K562 (cell line): ENCODE data around the gene KIFC3. TPM values are rescaled to one million over a fixed set of nuclear protein-coding genes. Genes with fewer than 3 reads are reported as not detected.

Experiments used
- ARNT ChIP-seq, 2 experiments: fragments of 450-650 bp; IDR thresholded peaks; 2 replicates each; pipeline ENCODE4 v1.6.1; 2016; ENCODE audit warnings: mild to moderate bottlenecking in 1 of 2
- BCOR ChIP-seq: fragments of 450-650 bp; IDR thresholded peaks from 2 replicates; pipeline ENCODE4 v1.6.1; 2016
- BDP1 ChIP-seq: IDR thresholded peaks from 3 replicates; pipeline ENCODE4 v1.6.1; 2011; ENCODE audit not compliant: insufficient read length, insufficient read depth
- CBFA2T3 ChIP-seq: fragments of 450-650 bp; IDR thresholded peaks from 2 replicates; pipeline ENCODE4 v1.6.1; 2017
- CBFB ChIP-seq: sonication (generic); formaldehyde crosslinking; IDR thresholded peaks from 2 replicates; pipeline ENCODE4 v1.4.0; 2020; ENCODE audit warnings: mild to moderate bottlenecking, missing genetic modification reagents
- CC2D1A ChIP-seq: fragments of 450-650 bp; IDR thresholded peaks from 2 replicates; pipeline ENCODE4 v1.6.1; 2017; ENCODE audit warnings: mild to moderate bottlenecking
- CCNT2 ChIP-seq: IDR thresholded peaks from 2 replicates; pipeline ENCODE4 v1.6.1; 2011; ENCODE audit warnings: borderline replicate concordance, low read depth, mild to moderate bottlenecking, moderate library complexity, mixed read lengths, low read length; ENCODE audit not compliant: insufficient read length; ENCODE audit errors: extremely low read depth
- CSDE1 ChIP-seq, 2 experiments: fragments of 450-650 bp; IDR thresholded peaks; 2 replicates each; pipeline ENCODE4 v1.6.1; 2016; ENCODE audit warnings: mild to moderate bottlenecking in 1 of 2
- GABPA ChIP-seq: fragments of 200-800 bp; sonication (Bioruptor generic); conservative IDR thresholded peaks from 2 replicates; pipeline ENCODE4 v1.6.1; 2016; ENCODE audit warnings: low read depth, missing genetic modification characterization, missing compliant biosample characterization
- KDM4B ChIP-seq, 2 experiments: fragments of 450-650 bp in 1 of 2; sonication (generic) in 1 of 2; IDR thresholded peaks; 2 replicates each; pipeline ENCODE4 v1.6.1; 2016 to 2017; ENCODE audit warnings: borderline replicate concordance in 2 of 2, antibody characterized with exemption in 1 of 2, low read depth in 1 of 2, mild to moderate bottlenecking in 1 of 2
- NFE2L1 ChIP-seq: fragments of 450-650 bp; IDR thresholded peaks from 2 replicates; pipeline ENCODE4 v1.6.1; 2016; ENCODE audit warnings: missing genetic modification characterization, low read depth, mild to moderate bottlenecking, missing compliant biosample characterization, moderate library complexity, borderline replicate concordance
- NR2C2 ChIP-seq, 2 experiments: fragments of 200-800 bp in 1 of 2; sonication (Bioruptor generic) in 1 of 2; sonication (generic) in 1 of 2; formaldehyde crosslinking in 1 of 2; IDR thresholded peaks; 2 replicates each; pipeline versions ENCODE4 v1.6.1 to v1.8.0; 2016 to 2022; ENCODE audit warnings: mild to moderate bottlenecking in 1 of 2, missing compliant biosample characterization in 1 of 2, missing genetic modification characterization in 1 of 2, missing genetic modification reagents in 1 of 2
- PCBP2 ChIP-seq: fragments of 200-400 bp; formaldehyde crosslinking; IDR thresholded peaks from 2 replicates; pipeline ENCODE4 v1.6.1; 2018; ENCODE audit warnings: low read length, low read depth, mild to moderate bottlenecking, moderate library complexity; ENCODE audit not compliant: poor library complexity, severe bottlenecking
- PRMT5 ChIP-seq: sonication (generic); formaldehyde crosslinking; IDR thresholded peaks from 2 replicates; pipeline ENCODE4 v1.5.0; 2020; ENCODE audit warnings: missing genetic modification reagents
- SP1 ChIP-seq: sonication (generic); formaldehyde crosslinking; IDR thresholded peaks from 2 replicates; pipeline ENCODE4 v1.8.1; 2022; ENCODE audit warnings: mild to moderate bottlenecking, missing genetic modification reagents
- TRIM24 ChIP-seq, 2 experiments: fragments of 450-650 bp; IDR thresholded peaks; 2 replicates each; pipeline ENCODE4 v1.6.1; 2016
- ZNF212 ChIP-seq: fragments of 450-650 bp; formaldehyde crosslinking; IDR thresholded peaks from 2 replicates; pipeline ENCODE4 v1.4.0; 2020; ENCODE audit warnings: mild to moderate bottlenecking
- ZNF263 ChIP-seq: sonication (generic); formaldehyde crosslinking; IDR thresholded peaks from 2 replicates; pipeline ENCODE4 v1.8.0; 2022; ENCODE audit warnings: mild to moderate bottlenecking, missing genetic modification reagents, borderline replicate concordance
- polyA plus RNA-seq, 8 experiments: library from polyadenylated mRNA; depleted of rRNA in 4 of 8; stranded (reverse) in 5 of 8; unstranded in 3 of 8; fragments of >200 nt; fragmentation: Nextera tagmentation in 2 of 8; fragmentation: Illumina TruSeq in 1 of 8; extraction: Ambion mirVana in 2 of 8; extraction: Trizol in 1 of 8; gene quantifications; 2 replicates each; pipeline versions ENCODE4 v1.2.1 to v1.2.3, GENCODE V29; 2011 to 2014; ENCODE audit warnings: inconsistent platforms in 1 of 8, missing spikeins in 1 of 8
- total RNA-seq, 7 experiments: library from RNA; depleted of rRNA in 6 of 7; stranded (reverse); fragments of >200 nt in 6 of 7; fragmentation: Illumina TruSeq in 2 of 7; extraction: Trizol in 2 of 7; gene quantifications; 2 replicates each; pipeline versions ENCODE4 v1.2.1 to v1.2.3, GENCODE V29; 2011 to 2021; ENCODE audit warnings: low replicate concordance in 1 of 7
- TF ChIP-seq, protein P1 (sequence below): sonication (generic); formaldehyde crosslinking; IDR thresholded peaks from 2 replicates; pipeline ENCODE4 v1.9.0; 2022; ENCODE audit warnings: mild to moderate bottlenecking, missing genetic modification reagents
- TF ChIP-seq, protein P2 (sequence below): sonication (generic); formaldehyde crosslinking; IDR thresholded peaks from 2 replicates; pipeline ENCODE4 v1.8.0; 2022; ENCODE audit warnings: mild to moderate bottlenecking, missing genetic modification reagents
- TF ChIP-seq, protein P3 (sequence below): fragments of 200-800 bp; sonication (Bioruptor generic); IDR thresholded peaks from 2 replicates; pipeline ENCODE4 v1.6.1; 2017; ENCODE audit warnings: missing genetic modification characterization, missing compliant biosample characterization
- TF ChIP-seq, protein P4 (sequence below): sonication (generic); IDR thresholded peaks from 2 replicates; pipeline ENCODE4 v1.6.1; 2016
- TF ChIP-seq, protein P5 (sequence below), 3 experiments: IDR thresholded peaks in 2 of 3; conservative IDR thresholded peaks in 1 of 3; 2 replicates each; pipeline ENCODE4 v1.5.1; 2011 to 2012; ENCODE audit warnings: low read length in 3 of 3, mild to moderate bottlenecking in 3 of 3, control low read depth in 2 of 3, improper control_type of control experiment in 1 of 3, inconsistent platforms in 1 of 3, low read depth in 1 of 3, mixed read lengths in 1 of 3, moderate library complexity in 1 of 3; ENCODE audit not compliant: insufficient read depth in 2 of 3

KIFC3 gene
- total and polyA plus RNA-seq, 9 of the 15 experiments (the other 6 are each of a cell fraction or from before 2014, with no cell fraction given) = 0.23 to 105 (median 26.2) TPM

DNA sequence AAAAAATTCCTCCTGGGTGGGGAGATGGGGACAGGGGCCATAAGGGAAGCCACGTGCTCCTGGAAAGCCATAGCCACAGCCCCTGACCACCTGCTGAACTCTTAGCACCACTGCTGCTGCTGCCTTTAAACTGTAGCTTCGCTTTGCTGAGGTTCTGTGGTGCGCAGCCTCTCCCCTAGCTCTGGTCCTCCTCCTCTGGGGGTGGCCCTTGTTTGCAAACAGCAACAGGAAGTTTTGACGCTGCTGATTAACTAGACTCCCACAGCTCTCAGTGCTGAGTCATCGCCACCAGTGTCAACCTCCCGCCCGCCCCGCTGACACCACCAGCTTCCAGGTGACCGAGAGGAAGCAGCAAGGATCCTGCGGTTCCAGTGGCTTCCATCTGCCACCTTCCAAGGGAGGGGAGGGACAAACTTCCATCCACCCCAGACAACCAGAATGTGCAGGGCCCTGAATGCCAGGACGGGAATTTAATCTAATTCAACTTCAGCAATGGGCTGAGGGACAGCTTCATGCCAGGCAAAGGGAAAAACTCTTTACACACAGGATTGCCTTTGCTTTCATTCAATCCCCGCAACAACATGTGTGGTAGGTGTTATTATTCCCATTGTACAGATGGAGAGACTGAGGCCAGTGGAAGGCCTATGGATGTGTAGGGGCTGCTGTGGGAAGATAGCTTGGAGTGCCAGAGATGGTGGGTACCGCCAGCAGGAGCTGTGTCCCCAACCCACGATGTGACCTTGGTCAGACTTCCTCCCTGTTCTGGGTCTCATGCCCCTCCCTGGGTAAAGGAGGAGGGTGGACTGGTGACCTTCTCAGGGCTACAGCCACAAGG is 8.1 kb upstream of the KIFC3 start (continued):
- no peak for TF ChIP-seq NR2C2 (CRISPR knock-in tag; IDR thresholded peaks at IDR 0.05)
- peak; percentile 35; the same call in 1 of the 2 replicates for TF ChIP-seq NR2C2 (tag; IDR thresholded peaks at IDR 0.05)
- TF ChIP-seq CSDE1 (IDR thresholded peaks at IDR 0.05) = no peak
- TF ChIP-seq NFE2L1 (tag) = peak; percentile 93
- TF ChIP-seq, protein P1, sequence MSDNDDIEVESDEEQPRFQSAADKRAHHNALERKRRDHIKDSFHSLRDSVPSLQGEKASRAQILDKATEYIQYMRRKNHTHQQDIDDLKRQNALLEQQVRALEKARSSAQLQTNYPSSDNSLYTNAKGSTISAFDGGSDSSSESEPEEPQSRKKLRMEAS = peak; percentile 88
- peak in 1 of 2 experiments; percentile 71; a peak in 2 of 4 replicates for TF ChIP-seq TRIM24 (IDR thresholded peaks at IDR 0.05)
- peak; percentile 69 for TF ChIP-seq CCNT2
- TF ChIP-seq ZNF263 (CRISPR knock-in tag) = peak; percentile 56
- TF ChIP-seq SP1 (CRISPR knock-in tag) = peak; percentile 45
- 0 out of 4 replicates have a peak, but pooled peaks of 1 of the 2 experiments have one; percentile 21 for TF ChIP-seq KDM4B (IDR thresholded peaks at IDR 0.05; ENCODE audit: borderline replicate concordance in 2 of 2, low read depth in 1 of 2)
- TF ChIP-seq, protein P2, sequence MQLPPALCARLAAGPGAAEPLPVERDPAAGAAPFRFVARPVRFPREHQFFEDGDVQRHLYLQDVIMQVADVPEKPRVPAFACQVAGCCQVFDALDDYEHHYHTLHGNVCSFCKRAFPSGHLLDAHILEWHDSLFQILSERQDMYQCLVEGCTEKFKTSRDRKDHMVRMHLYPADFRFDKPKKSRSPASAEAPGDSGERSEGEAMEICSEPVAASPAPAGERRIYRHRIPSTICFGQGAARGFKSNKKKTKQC = peak; percentile 45
- TF ChIP-seq CBFB (CRISPR knock-in tag) = 0 out of 2 replicates have a peak, but pooled peaks have one; percentile 6
- TF ChIP-seq CC2D1A = peak; percentile 52
- no peak for TF ChIP-seq ZNF212
- TF ChIP-seq, protein P3, sequence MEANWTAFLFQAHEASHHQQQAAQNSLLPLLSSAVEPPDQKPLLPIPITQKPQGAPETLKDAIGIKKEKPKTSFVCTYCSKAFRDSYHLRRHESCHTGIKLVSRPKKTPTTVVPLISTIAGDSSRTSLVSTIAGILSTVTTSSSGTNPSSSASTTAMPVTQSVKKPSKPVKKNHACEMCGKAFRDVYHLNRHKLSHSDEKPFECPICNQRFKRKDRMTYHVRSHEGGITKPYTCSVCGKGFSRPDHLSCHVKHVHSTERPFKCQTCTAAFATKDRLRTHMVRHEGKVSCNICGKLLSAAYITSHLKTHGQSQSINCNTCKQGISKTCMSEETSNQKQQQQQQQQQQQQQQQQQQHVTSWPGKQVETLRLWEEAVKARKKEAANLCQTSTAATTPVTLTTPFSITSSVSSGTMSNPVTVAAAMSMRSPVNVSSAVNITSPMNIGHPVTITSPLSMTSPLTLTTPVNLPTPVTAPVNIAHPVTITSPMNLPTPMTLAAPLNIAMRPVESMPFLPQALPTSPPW (CRISPR knock-in tag) = peak; percentile 78
- no peak for TF ChIP-seq PRMT5 (CRISPR knock-in tag)
- TF ChIP-seq BCOR = peak; percentile 95
- peak; percentile 69 for TF ChIP-seq GABPA (tag)
- TF ChIP-seq PCBP2 = no peak
- TF ChIP-seq BDP1 = no peak
- peak; percentile 80 for TF ChIP-seq CBFA2T3
- TF ChIP-seq, protein P4, sequence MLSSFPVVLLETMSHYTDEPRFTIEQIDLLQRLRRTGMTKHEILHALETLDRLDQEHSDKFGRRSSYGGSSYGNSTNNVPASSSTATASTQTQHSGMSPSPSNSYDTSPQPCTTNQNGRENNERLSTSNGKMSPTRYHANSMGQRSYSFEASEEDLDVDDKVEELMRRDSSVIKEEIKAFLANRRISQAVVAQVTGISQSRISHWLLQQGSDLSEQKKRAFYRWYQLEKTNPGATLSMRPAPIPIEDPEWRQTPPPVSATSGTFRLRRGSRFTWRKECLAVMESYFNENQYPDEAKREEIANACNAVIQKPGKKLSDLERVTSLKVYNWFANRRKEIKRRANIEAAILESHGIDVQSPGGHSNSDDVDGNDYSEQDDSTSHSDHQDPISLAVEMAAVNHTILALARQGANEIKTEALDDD = no peak; the same call in 1 of the 2 replicates
- TF ChIP-seq, protein P5, sequence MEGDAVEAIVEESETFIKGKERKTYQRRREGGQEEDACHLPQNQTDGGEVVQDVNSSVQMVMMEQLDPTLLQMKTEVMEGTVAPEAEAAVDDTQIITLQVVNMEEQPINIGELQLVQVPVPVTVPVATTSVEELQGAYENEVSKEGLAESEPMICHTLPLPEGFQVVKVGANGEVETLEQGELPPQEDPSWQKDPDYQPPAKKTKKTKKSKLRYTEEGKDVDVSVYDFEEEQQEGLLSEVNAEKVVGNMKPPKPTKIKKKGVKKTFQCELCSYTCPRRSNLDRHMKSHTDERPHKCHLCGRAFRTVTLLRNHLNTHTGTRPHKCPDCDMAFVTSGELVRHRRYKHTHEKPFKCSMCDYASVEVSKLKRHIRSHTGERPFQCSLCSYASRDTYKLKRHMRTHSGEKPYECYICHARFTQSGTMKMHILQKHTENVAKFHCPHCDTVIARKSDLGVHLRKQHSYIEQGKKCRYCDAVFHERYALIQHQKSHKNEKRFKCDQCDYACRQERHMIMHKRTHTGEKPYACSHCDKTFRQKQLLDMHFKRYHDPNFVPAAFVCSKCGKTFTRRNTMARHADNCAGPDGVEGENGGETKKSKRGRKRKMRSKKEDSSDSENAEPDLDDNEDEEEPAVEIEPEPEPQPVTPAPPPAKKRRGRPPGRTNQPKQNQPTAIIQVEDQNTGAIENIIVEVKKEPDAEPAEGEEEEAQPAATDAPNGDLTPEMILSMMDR (IDR thresholded peaks at IDR 0.05 in 2 of 3, conservative IDR thresholded peaks at IDR 0.05 in 1 of 3; ENCODE audit: insufficient read depth in 2 of 3, low read depth in 1 of 3, low read length in 3 of 3) = no peak
- 0 out of 4 replicates have a peak, but pooled peaks of 1 of the 2 experiments have one; percentile 30 for TF ChIP-seq ARNT (IDR thresholded peaks at IDR 0.05)
